B cell (primary cell): ENCODE results near the gene COL4A1. TPM values are rescaled to one million over a fixed set of nuclear protein-coding genes. Genes with fewer than 3 reads are reported as not detected.

ENCODE experiments used
- ATAC-seq: fragments of 200-7000 bp; cut with Tn5 transposase; one replicate; pipeline ENCODE4 v1.10.0; 2021; ENCODE audit warnings: low read depth, mild to moderate bottlenecking, moderate number of reproducible peaks, moderate library complexity
- CTCF ChIA-PET: fragments of 350-600 bp; sonication (Branson Sonifier 250); formaldehyde crosslinking; loops from one replicate; lab custom pipeline; 2021; ENCODE audit warnings: antibody characterized with exemption, inconsistent platforms; lab: Charles Lee
- POLR2A ChIA-PET: fragments of 350-600 bp; sonication (Branson Sonifier 250); formaldehyde crosslinking; loops from one replicate; lab custom pipeline; 2021; ENCODE audit warnings: antibody characterized with exemption; lab: Charles Lee
- DNase-seq: peaks from one replicate; pipeline ENCODE4 v3.0.0; 2013
- H2AFZ ChIP-seq: 2 replicates; pipeline ENCODE4 v1.6.1; 2012; ENCODE audit warnings: mild to moderate bottlenecking, low read depth, low read length; ENCODE audit not compliant: insufficient read depth, poor library complexity, severe bottlenecking
- H3K27ac ChIP-seq, 2 donors: 1 replicate in 1 of 2; 2 replicates in 1 of 2; pipeline ENCODE4 v1.5.1; 2012 to 2013; ENCODE audit warnings: low read length in 2 of 2, mild to moderate bottlenecking in 2 of 2, moderate library complexity in 1 of 2
- H3K27me3 ChIP-seq, 4 experiments: fragments of 200-600 bp in 1 of 4; sonication (generic) in 1 of 4; replicated peaks in 1 of 4; 1 replicate in 2 of 4; 2 replicates in 2 of 4; pipeline versions ENCODE4 v1.6.1 to v1.7.0; 2013 to 2016; ENCODE audit warnings: low read length in 3 of 4, mild to moderate bottlenecking in 2 of 4, mixed read lengths in 1 of 4, moderate library complexity in 1 of 4; ENCODE audit not compliant: insufficient read depth in 4 of 4, control insufficient read depth in 3 of 4; ENCODE audit errors: control extremely low read depth in 1 of 4
- H3K36me3 ChIP-seq, 2 experiments: replicated peaks in 1 of 2; 1 replicate in 1 of 2; 2 replicates in 1 of 2; pipeline versions ENCODE4 v1.6.1 to v1.7.1; 2013; ENCODE audit warnings: low read length in 1 of 2; ENCODE audit not compliant: insufficient read depth in 2 of 2, control insufficient read depth in 1 of 2; ENCODE audit errors: control extremely low read depth in 1 of 2, extremely low read depth in 1 of 2
- H3K4me1 ChIP-seq, 2 donors: fragments of 200-600 bp in 1 of 2; sonication (generic) in 1 of 2; 1 replicate in 1 of 2; 2 replicates in 1 of 2; pipeline versions ENCODE4 v1.5.1 to v1.6.1; 2013 to 2017; ENCODE audit warnings: low read length in 2 of 2; ENCODE audit not compliant: control insufficient read depth in 2 of 2, insufficient read depth in 2 of 2
- H3K4me2 ChIP-seq: replicated peaks from 2 replicates; pipeline ENCODE3; 2012; ENCODE audit warnings: mild to moderate bottlenecking, low read depth, low read length; ENCODE audit not compliant: poor library complexity, severe bottlenecking
- H3K4me3 ChIP-seq, 5 experiments: fragments of 200-600 bp in 1 of 5; sonication (generic) in 1 of 5; 1 replicate in 3 of 5; 2 replicates in 2 of 5; pipeline versions ENCODE4 v1.5.1 to v1.7.0; 2011 to 2016; ENCODE audit warnings: low read length in 4 of 5, mild to moderate bottlenecking in 4 of 5, low read depth in 2 of 5, control low read depth in 1 of 5, moderate library complexity in 1 of 5; ENCODE audit not compliant: insufficient read depth in 1 of 5; ENCODE audit errors: control extremely low read depth in 1 of 5, extremely low read depth in 1 of 5
- H3K79me2 ChIP-seq: fragments of 200-600 bp; sonication (generic); one replicate; pipeline ENCODE4 v1.6.0; 2016; ENCODE audit warnings: low read length; ENCODE audit not compliant: control insufficient read depth, insufficient read depth
- H3K9ac ChIP-seq: fragments of 200-600 bp; sonication (generic); 2 replicates; pipeline ENCODE4 v1.6.1; 2017; ENCODE audit warnings: mild to moderate bottlenecking, low read length, moderate library complexity
- H3K9me3 ChIP-seq, 3 donors: one replicate each; pipeline versions ENCODE4 v1.6.1 to v1.7.1; 2013; ENCODE audit warnings: low read length in 2 of 3; ENCODE audit not compliant: control insufficient read depth in 2 of 3, insufficient read depth in 1 of 3; ENCODE audit errors: control extremely low read depth in 1 of 3
- H4K20me1 ChIP-seq: 2 replicates; pipeline ENCODE4 v1.6.0; 2012; ENCODE audit warnings: mild to moderate bottlenecking, low read length; ENCODE audit not compliant: insufficient read depth, control insufficient read depth, poor library complexity, severe bottlenecking
- H3K27ac Mint-ChIP-seq: one replicate; pipeline ENCODE4 v1.8.0; 2021; ENCODE audit warnings: mixed read lengths
- H3K27me3 Mint-ChIP-seq: one replicate; pipeline ENCODE4 v1.8.0; 2021; ENCODE audit warnings: mixed read lengths
- H3K4me1 Mint-ChIP-seq: one replicate; pipeline ENCODE4 v1.8.0; 2021; ENCODE audit warnings: mixed read lengths
- H3K4me3 Mint-ChIP-seq: one replicate; pipeline ENCODE4 v1.8.0; 2021; ENCODE audit warnings: mixed read lengths
- H3K9me3 Mint-ChIP-seq: one replicate; pipeline ENCODE4 v1.8.0; 2022; ENCODE audit warnings: mixed read lengths; ENCODE audit not compliant: insufficient read depth
- CTCF ChIP-seq: fragments of 200-600 bp; IDR thresholded peaks from one replicate; pipeline ENCODE4 v1.8.0; 2022; ENCODE audit warnings: antibody characterized with exemption, mild to moderate bottlenecking
- EZH2 ChIP-seq: IDR thresholded peaks from 2 replicates; pipeline ENCODE4 v1.6.1; 2012; ENCODE audit warnings: borderline replicate concordance, low read depth, mild to moderate bottlenecking, moderate library complexity, low read length; ENCODE audit not compliant: insufficient read depth, poor library complexity, severe bottlenecking
- WGBS: methylation state at CpG from one replicate; pipeline ENCODE4 v1.1.5; 2013; ENCODE audit warnings: missing lambda C conversion rate; ENCODE audit not compliant: insufficient coverage; 5-methylcytosine and 5-hydroxymethylcytosine counted together
- intact Hi-C: fragments of 100-400 bp; cut with micrococcal nuclease; formaldehyde crosslinking; loops from one replicate; pipeline ENCODE4 v1.10.0; 2022
- polyA plus RNA-seq: library from polyadenylated mRNA; depleted of rRNA; stranded (reverse); fragments of >200 nt; gene quantifications from 2 replicates; pipeline ENCODE4 v1.2.3, GENCODE V29; 2012
- total RNA-seq, 2 donors: library from RNA; stranded (reverse); fragments of 120-200 nt in 1 of 2; gene quantifications; 1 replicate in 1 of 2; 2 replicates in 1 of 2; pipeline versions ENCODE4 v1.2.3 to v1.2.4, GENCODE V29; 2013 to 2022

COL4A1 gene
- total and polyA plus RNA-seq, 2 donors (not counting 1 experiment from before 2014, with no cell fraction given) = not detected

GRCh38 chr13:110329258-110329657, 22.3 kb upstream of the COL4A1 start:
- intact Hi-C loops = no loop called here
- ATAC-seq = no peak
- no peak overlapping the region for H2AFZ ChIP-seq
- H3K9me3 Mint-ChIP-seq = no peaks in the 10 kb centered on the region
- no peaks in the 10 kb centered on the region for H3K4me1 ChIP-seq
- H3K4me3 Mint-ChIP-seq = no peak overlapping the region
- peaks cover 0 to 3% (median 0%) of the 10 kb centered on the region in 3 donors for H3K9me3 ChIP-seq
- no peak for DNase-seq
- H3K4me1 Mint-ChIP-seq = no peaks in the 10 kb centered on the region
- no peak for TF ChIP-seq CTCF
- no peak for TF ChIP-seq EZH2
- no peak overlapping the region for H3K27ac ChIP-seq
- ChIA-PET CTCF (no interaction called here), POLR2A (no interaction called here)
- peaks cover 0 to 4% (median 0%) of the 10 kb centered on the region in 4 experiments for H3K27me3 ChIP-seq
- no peak overlapping the region for H3K27ac Mint-ChIP-seq
- no CpG with 5 or more reads among the region's 6 CpGs for WGBS
- peaks cover 33% of the 10 kb centered on the region for H3K27me3 Mint-ChIP-seq
- H4K20me1 ChIP-seq = no peaks in the 10 kb centered on the region
- H3K36me3 ChIP-seq = no peaks in the 10 kb centered on the region
- H3K9ac ChIP-seq = no peak overlapping the region
- H3K79me2 ChIP-seq = no peaks in the 10 kb centered on the region
- H3K4me2 ChIP-seq = no peak overlapping the region
- H3K4me3 ChIP-seq = no peak overlapping the region

GRCh38 chr13:110328573-110328972, 21.6 kb upstream of the COL4A1 start:
- no peaks in the 10 kb centered on the region for H4K20me1 ChIP-seq
- no peak overlapping the region for H3K4me3 ChIP-seq
- Mint-ChIP-seq H3K9me3 (no peaks in the 10 kb centered on the region), H3K4me1 (no peaks in the 10 kb centered on the region), H3K27me3 (peaks cover 33% of the 10 kb centered on the region), H3K4me3 (no peak overlapping the region), H3K27ac (no peak overlapping the region)
- no peaks in the 10 kb centered on the region for H3K79me2 ChIP-seq
- POLR2A ChIA-PET = no interaction called here
- 91% methylated on average over 10 of the region's 10 CpGs for WGBS
- TF ChIP-seq CTCF (no peak), EZH2 (no peak)
- H2AFZ ChIP-seq = no peak overlapping the region
- H3K4me1 ChIP-seq = no peaks in the 10 kb centered on the region
- intact Hi-C loops = no loop called here
- no peak for ATAC-seq
- peaks cover 0 to under 1% (median 0%) of the 10 kb centered on the region in 4 experiments for H3K27me3 ChIP-seq
- no peak overlapping the region for H3K27ac ChIP-seq
- no peak overlapping the region for H3K9ac ChIP-seq
- peaks cover 0 to 3% (median 0%) of the 10 kb centered on the region in 3 donors for H3K9me3 ChIP-seq
- DNase-seq = no peak
- H3K4me2 ChIP-seq = no peak overlapping the region
- CTCF ChIA-PET = no interaction called here
- no peaks in the 10 kb centered on the region for H3K36me3 ChIP-seq
